ENCODE measurements around the gene GDF11. TPM values are rescaled to one million over a fixed set of nuclear protein-coding genes. Genes with fewer than 3 reads are reported as not detected.
"Not testable (repeated sequence)": the region's sequence is repeated elsewhere in the genome, so short reads cannot be mapped to it uniquely, and the experiment has no call there.

GDF11 gene
- total RNA-seq, 1 experiment from 2014 or later = 3.9 TPM

GRCh38 chr12:55744340-55745030 lies 1.6 kb downstream of the GDF11 start:
- Histone ChIP-seq H3K9me3 (no peaks in the 10 kb centered on the region), H3K4me3 (peak overlapping the region; percentile 65), H3K36me3 (peaks cover 3% of the 10 kb centered on the region; the same call in 1 of the 2 replicates), H3K27me3 (no peaks in the 10 kb centered on the region)
- DNase-seq = no peak

DNA sequence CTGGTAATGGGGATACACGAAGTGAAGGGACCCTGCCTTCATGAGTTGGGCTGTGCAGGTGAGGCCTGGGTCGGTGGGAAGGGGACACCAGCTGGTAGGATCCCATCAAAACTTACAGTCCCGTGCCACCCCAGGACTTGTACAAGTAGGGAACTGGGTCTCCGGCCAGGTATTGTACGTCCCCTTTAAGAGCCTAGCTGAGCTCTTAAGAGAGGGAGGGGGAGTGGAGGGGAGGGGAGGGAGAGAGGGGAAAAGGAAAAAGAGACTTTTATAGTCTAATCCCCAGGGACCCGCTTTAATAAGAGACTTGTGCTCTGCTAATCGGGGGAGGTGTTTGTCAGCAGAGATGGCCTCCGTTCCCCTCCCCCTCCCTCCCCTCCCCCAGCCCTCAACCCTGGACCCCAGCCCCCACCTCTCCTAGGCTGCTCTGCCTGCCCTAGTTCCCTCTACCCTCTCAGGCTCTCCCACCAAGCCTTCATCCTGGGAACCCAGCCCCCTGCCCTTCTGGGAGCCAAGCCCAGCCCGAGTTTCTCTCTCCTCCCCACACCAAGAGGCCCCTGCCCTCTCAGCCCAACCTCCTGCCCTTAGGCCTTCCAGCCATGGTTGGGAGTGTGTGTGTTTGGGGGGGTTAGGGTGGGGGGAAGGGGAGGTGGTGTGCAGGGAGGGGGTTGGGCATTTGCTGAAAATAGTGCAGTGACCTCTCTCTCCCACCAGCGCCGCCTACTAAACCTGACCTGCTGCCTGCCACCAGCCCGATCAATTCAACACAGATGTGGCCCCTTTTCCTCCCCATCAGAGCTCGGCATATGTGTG lies 2.6 kb downstream of the GDF11 start:
- Histone ChIP-seq H3K36me3 (peaks cover 3% of the 10 kb centered on the region; the same call in 1 of the 2 replicates), H3K27me3 (no peaks in the 10 kb centered on the region), H3K4me3 (no peak overlapping the region), H3K9me3 (no peaks in the 10 kb centered on the region)
- DNase-seq = no peak

- Histone ChIP-seq H3K36me3 (peaks cover 5% of the 10 kb centered on the region; the same call in 1 of the 2 replicates), H3K4me3 (no peak overlapping the region), H3K9me3 (no peaks in the 10 kb centered on the region), H3K27me3 (no peaks in the 10 kb centered on the region)
- no peak for DNase-seq
These were observed 3.4 kb downstream of the GDF11 start for GRCh38 chr12:55746174-55746912.

DNA sequence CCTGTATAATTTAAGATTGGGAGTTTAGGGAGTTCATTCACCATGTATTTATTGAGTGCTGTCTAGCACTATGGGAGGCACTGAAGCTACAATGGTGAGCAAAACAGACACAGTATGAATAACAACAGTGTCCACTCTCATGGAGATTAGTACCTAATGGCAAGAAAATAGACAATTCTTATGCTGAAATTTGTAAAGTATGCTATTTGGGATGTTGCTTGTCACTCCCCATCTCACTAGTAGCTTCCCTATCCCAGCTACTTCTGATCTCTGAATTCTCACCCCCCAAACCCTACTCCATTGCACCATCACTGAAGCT lies 4.0 kb downstream of the GDF11 start:
- peaks cover 10% of the 10 kb centered on the region for H3K36me3 ChIP-seq
- no peaks in the 10 kb centered on the region for H3K27me3 ChIP-seq
- H3K9me3 ChIP-seq = no peaks in the 10 kb centered on the region
- H3K4me3 ChIP-seq = no peak overlapping the region
- DNase-seq = no peak

- H3K27me3 ChIP-seq = no peaks in the 10 kb centered on the region
These were observed 5.5 kb downstream of the GDF11 start for GRCh38 chr12:55748230-55748993.

DNA sequence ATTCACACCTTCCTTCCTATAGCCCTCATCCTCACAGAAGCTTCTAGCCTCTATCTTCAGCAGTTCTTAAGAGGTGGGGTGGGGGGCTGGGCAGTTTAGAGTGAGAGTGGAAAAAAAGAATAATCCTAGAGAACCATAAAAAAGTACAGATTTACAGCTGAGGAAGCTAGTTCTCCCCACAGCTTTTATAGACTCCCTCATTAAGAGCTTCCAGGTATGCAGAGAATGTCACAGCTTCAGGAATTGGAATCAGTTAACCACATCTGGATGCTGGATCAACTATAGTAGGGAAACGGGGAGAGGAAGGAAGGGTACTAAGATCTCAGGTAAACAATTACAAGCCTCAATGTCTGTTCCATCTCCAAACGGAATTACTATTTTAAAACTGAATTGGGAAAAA lies 12.3 kb downstream of the GDF11 start:
- H3K27me3 ChIP-seq = no peaks in the 10 kb centered on the region
- H3K9me3 ChIP-seq = no peaks in the 10 kb centered on the region
- no peak overlapping the region for H3K4me3 ChIP-seq
- peaks cover 84% of the 10 kb centered on the region for H3K36me3 ChIP-seq
- DNase-seq = no peak

More at GRCh38 chr12:55748230-55748993, 5.5 kb downstream of the GDF11 start:
- H3K36me3 ChIP-seq = peaks cover 26% of the 10 kb centered on the region
- H3K4me3 ChIP-seq = no peak overlapping the region
- no peak for DNase-seq
- H3K9me3 ChIP-seq = no peaks in the 10 kb centered on the region

GRCh38 chr12:55757701-55758100 lies 14.8 kb downstream of the GDF11 start:
- Histone ChIP-seq H3K36me3 (peaks cover 86% of the 10 kb centered on the region), H3K4me3 (no peak overlapping the region), H3K9me3 (no peaks in the 10 kb centered on the region), H3K27me3 (no peaks in the 10 kb centered on the region)
- no peak for DNase-seq

- H3K4me3 ChIP-seq, H3K9me3 ChIP-seq, DNase-seq, H3K27me3 ChIP-seq: not testable (repeated sequence)
- peaks cover 82% of the 10 kb centered on the region for H3K36me3 ChIP-seq
These were observed 15.7 kb downstream of the GDF11 start for GRCh38 chr12:55758575-55758974.

DNA sequence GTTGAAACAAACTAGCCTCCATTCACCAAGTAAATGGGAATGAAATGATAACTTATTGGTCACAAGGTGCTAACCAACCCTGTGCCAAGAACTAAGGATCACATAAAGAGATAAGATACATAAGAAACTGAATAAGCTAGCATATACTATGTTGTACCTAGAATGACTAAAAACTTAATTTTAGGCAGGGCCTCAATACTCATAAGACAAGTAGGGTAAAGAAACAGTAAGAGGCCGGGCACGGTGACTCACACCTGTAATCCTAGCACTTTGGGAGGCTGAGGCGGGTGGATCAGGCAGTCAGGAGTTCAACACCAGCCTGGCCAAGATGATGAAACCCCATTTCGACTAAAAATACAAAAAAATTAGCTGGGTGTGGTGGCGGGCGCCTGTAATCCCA lies 17.7 kb downstream of the GDF11 start:
- Histone ChIP-seq H3K9me3 (no peaks in the 10 kb centered on the region), H3K36me3 (peaks cover 69% of the 10 kb centered on the region), H3K4me3 (no peak overlapping the region), H3K27me3 (no peaks in the 10 kb centered on the region)
- no peak for DNase-seq

GRCh38 chr12:55762646-55763045 lies 19.7 kb downstream of the GDF11 start:
- no peaks in the 10 kb centered on the region for H3K9me3 ChIP-seq
- peaks cover 57% of the 10 kb centered on the region for H3K36me3 ChIP-seq
- H3K27me3 ChIP-seq = no peaks in the 10 kb centered on the region
- H3K4me3 ChIP-seq = no peak overlapping the region
- DNase-seq = no peak

GRCh38 chr12:55765736-55766290 lies 22.9 kb downstream of the GDF11 start:
- H3K36me3 ChIP-seq = peaks cover 43% of the 10 kb centered on the region
- no peaks in the 10 kb centered on the region for H3K27me3 ChIP-seq
- DNase-seq = no peak
- H3K4me3 ChIP-seq = no peak overlapping the region
- H3K9me3 ChIP-seq = no peaks in the 10 kb centered on the region; the same call in 1 of the 2 replicates

GRCh38 chr12:55767156-55767555 lies 24.2 kb downstream of the GDF11 start:
- DNase-seq = no peak
- peaks cover 45% of the 10 kb centered on the region for H3K36me3 ChIP-seq
- no peaks in the 10 kb centered on the region; the same call in 1 of the 2 replicates for H3K9me3 ChIP-seq
- H3K4me3 ChIP-seq = no peak overlapping the region
- no peaks in the 10 kb centered on the region for H3K27me3 ChIP-seq

DNA sequence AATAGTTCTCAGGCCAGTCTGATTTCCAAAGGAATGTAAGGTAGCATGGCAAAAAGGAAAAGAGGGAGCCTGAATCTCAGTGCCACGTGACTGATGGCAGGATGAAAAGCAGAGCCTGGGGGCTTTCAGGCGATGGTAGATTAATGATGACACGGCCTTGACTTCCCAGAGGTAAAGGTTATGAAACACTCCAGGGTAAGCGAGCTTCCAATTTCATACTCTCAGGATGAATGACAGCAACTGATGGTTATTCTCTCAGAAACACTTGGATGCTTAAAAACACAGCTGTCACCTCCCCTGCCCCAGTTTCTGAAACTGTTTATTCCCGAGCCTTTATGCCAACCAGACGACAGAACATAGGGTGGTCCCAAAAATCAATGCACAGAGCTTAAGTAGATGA lies 28.8 kb downstream of the GDF11 start:
- H3K36me3 ChIP-seq = peaks cover 55% of the 10 kb centered on the region
- H3K4me3 ChIP-seq = no peak overlapping the region
- no peaks in the 10 kb centered on the region for H3K27me3 ChIP-seq
- no peak for DNase-seq
- H3K9me3 ChIP-seq = no peaks in the 10 kb centered on the region; the same call in 1 of the 2 replicates

DNA sequence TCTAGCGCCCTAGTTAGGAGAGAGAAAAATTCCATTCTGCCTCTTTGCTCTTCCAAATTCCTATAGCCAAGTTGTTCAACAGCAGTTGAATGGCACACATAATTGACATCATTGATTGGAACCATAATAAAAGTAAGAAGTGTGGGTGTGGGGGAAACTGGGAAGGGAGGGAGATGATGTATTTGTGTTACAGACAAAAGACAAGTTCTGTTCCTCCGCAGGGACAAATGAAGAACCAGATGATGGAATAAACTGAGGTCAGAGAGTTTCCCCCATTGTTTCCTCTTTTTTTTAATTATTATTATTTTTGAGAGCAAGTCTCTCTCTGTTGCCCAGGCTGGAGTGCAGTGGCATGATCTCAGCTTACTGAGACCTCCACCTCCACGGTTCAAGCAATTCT lies 34.9 kb downstream of the GDF11 start:
- Histone ChIP-seq H3K27me3 (no peaks in the 10 kb centered on the region), H3K4me3 (no peak overlapping the region), H3K36me3 (peaks cover 64% of the 10 kb centered on the region)

DNA sequence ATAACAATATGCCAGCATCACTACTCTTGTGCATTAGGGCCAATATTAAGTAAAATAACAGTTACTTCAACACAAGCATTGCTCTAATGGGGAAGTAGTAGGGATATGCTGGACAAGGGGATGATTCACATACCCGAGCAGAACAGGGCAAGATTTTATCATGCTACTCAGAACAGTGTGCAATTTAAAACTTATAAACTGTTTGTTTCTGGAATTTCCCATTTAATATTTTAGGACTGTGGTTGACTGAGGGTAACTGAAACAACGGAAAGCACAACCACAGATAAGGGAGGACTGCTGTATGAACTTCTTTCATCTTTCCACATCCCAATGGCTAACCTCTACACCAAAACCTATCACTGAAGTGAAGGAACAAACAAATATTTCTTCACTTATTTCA lies 37.8 kb downstream of the GDF11 start:
- no peak for DNase-seq
- Histone ChIP-seq H3K4me3 (no peak overlapping the region), H3K36me3 (peaks cover 76% of the 10 kb centered on the region), H3K9me3 (no peaks in the 10 kb centered on the region), H3K27me3 (no peaks in the 10 kb centered on the region)

More for the DNA sequence above, 34.9 kb downstream of the GDF11 start:
- no peaks in the 10 kb centered on the region for H3K9me3 ChIP-seq
- no peak for DNase-seq

- Histone ChIP-seq H3K9me3 (no peaks in the 10 kb centered on the region), H3K36me3 (peaks cover 76% of the 10 kb centered on the region), H3K27me3 (no peaks in the 10 kb centered on the region), H3K4me3 (no peak overlapping the region)
- no peak for DNase-seq
These were observed 45.6 kb downstream of the GDF11 start for GRCh38 chr12:55788546-55788945.

Data from MG63 (cell line).